GM21529 (cell line): ENCODE measurements around the gene NTSR1.
"Not testable (repeated sequence)": the region's sequence is repeated elsewhere in the genome, so short reads cannot be mapped to it uniquely, and the experiment has no call there.

ENCODE experiments used
- ATAC-seq: cut with Tn5 transposase; IDR thresholded peaks from one replicate; pipeline ENCODE4 v1.9.1; 2021; ENCODE audit not compliant: unreplicated experiment

The NTSR1 gene

DNA sequence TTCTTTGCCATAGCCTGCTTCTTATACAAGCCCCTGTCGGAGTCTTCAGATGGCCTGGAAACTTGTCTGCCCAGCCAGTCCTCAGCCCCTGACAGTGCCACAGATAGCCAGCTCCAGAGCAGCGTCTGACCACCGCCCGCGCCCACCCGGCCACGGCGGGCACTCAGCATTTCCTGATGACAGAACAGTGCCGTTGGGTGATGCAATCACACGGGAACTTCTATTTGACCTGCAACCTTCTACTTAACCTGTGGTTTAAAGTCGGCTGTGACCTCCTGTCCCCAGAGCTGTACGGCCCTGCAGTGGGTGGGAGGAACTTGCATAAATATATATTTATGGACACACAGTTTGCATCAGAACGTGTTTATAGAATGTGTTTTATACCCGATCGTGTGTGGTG is 36.9 kb upstream of the NTSR1 start:
- ATAC-seq: no peak

DNA sequence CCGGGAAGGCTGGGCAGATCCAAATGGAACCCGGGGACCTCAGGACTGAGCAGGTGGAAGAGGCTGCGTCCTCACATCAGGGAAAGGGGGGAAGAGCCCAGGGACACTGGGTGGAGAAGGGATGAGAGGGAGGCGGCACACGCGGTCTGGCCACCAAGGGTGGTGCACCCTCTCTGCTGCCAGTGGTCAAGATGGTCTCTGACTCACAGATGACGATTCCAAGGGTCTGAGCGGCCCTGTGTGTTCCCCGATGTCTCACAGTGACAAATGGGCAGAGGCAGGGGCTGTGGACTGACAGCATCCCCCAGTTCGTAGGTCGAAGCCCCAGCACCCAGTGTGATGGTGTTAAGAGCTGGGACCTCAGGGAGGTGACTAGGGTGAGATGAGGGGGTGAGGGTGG is 34.3 kb upstream of the NTSR1 start:
- ATAC-seq: no peak

DNA sequence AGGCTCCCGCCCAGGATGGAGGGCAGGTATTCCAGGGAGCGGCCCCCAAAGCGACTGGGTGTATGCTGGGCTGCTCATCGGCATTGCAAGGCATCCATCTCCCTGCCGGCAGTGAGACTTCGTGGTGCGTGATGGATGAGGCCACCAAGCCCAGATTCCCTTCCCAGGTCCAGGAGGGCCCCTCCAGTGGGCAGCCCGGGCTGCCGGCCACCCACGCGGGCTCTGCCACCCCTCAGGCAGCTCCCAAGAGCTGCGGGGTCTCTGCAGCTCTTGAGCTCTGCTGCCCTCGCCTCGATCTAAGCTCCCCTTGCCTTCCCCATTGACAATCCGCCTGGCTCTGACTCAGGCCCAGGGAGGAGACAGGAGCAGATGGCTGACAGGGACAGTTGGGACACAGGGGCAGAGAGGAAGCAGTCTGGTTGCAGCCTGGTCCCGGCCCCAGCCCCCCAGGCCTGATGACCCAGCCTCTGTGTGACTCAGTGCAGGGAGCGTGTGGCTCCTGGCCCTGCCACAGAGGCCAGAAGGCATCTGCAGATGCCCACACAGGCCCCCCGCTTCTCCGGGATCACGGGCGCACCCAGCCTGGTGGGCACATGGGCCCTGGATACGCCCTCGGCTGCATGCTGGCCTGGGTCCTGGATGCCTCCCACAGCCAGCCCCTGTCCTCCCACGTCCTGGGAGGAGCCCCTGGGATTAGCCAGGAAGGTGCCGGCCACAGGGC is 33.3 kb upstream of the NTSR1 start:
- ATAC-seq: no peak

DNA sequence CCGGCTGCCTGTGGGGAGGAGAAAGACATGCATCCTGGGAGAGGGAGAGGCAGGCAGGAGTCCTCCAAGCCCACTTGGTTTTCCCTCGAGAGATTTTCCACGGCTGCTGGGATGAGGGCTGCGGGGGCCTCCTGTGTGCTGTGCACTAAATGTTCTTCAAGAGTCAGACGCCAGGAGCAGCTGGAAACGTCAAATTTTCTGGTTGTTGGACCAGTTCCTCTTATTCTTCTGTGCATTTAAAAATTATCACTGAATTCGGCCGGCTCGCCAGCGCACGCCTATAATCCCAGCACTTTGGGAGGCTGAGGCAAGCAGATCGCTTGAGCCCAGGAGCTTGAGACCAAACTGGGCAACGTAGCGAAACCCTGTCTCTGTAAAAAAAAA is 32.8 kb upstream of the NTSR1 start:
- ATAC-seq: no peak

DNA sequence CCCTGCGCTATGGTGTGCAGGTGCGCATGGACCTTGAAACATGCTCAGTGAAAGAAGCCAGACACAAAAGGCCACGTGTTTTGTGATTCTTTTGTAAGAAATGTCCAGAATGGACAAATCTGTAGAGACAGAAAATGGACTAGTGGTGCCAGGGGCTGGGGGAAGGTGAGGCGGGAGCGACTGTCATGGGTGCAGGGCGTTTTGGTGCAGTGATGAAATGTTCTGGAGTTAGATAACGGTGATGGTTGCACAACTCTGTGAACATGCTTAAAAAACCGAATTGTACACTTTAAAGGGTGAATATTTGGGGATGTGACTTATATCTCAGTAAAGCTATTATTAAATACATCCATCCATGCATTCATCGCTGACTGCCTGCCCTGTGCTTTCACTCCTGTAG is 31.7 kb upstream of the NTSR1 start:
- ATAC-seq: no peak

DNA sequence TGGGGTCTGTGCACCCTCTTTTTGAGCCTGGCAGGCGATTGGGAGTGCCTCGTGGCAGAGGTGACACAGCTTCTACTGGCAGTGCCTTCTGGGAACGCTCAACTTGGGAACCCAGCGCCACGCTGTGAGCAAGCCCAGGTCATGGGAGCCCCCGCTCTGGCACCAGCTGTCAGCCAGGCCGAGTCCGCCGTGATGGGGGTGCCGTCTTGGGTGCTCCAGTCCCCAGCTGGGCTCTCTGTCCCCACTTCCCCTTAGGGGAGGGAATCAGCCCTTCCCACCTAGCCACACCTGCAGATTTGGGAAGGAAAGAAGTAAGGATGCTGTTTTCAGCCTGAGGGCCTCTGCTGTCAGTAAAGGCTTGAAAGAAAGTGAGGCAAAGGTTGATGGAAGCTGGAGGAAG is 31.0 kb upstream of the NTSR1 start:
- ATAC-seq: no peak

DNA sequence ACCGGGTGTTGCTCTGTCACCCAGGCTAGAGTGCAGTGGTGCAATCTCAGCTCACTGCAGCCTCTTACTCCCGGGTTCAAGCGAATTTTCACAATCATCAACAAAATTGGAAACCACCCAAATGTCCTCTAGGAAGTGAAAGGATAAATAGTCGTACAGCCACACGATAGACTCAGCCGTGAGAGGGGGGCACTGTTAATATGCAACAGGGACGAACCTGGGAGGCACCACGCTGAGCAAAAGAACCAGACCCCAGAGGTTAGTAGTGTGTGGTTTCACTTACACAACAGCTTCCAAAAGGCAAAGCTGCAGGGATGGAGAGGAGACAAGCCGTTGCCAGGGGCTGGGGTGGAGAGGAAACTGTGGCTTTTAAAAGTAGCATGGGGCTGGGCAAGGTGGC is 30.1 kb upstream of the NTSR1 start:
- ATAC-seq: no peak

DNA sequence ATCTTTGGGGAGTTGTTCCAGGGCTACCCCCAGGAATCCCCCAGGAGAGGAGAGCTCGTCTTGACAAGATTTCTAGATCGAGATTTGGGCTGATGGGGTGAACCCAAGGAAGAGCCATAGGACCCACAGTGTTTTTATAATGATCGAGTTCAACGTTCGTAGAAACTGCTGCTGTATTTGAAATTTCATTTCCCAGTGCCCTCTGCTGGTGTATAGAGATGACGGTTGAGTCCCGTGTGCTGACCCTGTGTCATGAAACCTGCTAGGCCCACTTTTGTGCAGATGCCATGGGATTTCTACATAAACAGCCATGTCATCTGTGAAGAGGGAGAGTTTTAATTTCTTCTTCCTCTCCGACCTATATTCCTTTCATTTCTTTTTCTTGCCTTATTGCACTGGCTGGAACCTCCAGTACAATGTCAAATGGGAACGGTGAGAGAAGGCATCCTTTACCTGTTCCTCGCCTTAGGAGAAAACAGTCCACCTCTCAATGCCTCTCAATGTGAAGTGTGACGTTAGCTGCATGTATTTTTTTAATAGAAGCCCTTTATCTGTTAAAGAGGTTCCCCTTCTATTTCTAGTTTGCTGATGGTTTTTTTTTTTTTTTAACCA is 28.6 kb upstream of the NTSR1 start:
- no peak for ATAC-seq

DNA sequence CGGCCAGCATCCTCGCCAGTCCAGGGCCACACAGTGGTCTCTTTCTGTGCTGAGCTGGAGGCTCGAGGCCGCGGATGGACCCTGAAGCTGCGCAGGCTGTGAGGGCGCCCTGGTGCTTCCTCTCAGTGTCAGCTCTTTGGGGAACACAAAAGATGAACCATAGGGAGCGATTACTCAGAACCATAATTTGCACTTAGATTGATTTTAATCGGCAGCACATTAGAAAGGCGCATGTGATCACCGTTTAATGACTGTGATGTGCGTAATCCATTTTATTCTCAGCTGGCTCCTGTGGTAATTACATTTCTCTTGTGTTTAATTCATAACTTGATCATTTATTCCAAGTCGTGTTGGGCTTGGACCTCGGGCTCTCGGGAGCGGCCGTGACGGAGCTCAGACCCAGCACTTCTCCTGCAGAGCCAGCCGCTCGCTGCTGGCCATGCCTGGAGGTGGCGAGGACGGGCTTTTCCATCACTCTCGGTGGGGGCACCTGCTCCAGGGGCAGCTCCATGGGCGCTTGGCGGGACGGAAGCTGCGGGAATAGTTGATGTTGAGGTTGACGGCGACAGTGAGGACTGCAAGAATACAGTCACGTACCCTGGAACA is 25.6 kb upstream of the NTSR1 start:
- ATAC-seq: no peak

DNA sequence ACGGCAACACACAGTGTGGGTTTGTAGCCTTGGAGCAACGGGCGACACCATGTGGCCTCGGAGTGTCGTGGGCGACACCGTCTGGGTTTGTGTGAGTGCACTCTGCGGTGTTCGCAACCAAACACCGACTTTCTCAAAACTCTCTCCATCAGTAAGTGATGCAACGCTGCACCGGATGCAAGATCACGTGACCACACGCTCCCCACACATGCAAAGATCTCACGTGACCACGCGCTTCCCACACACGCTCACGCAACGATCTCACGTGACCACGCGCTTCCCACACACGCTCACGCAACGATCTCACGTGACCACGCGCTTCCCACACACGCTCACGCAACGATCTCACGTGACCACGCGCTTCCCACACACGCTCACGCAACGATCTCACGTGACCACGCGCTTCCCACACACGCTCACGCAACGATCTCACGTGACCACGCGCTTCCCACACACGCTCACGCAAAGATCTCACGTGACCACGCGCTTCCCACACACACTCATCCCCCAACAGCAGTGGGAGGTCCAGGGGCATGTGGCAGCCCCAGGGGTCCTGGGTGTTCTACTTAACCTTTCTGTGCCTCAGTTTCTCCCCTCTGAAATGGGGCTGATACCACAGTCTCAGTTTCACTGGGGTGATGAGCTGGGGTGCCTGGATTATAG is 24.8 kb upstream of the NTSR1 start:
- not testable (repeated sequence) for ATAC-seq

DNA sequence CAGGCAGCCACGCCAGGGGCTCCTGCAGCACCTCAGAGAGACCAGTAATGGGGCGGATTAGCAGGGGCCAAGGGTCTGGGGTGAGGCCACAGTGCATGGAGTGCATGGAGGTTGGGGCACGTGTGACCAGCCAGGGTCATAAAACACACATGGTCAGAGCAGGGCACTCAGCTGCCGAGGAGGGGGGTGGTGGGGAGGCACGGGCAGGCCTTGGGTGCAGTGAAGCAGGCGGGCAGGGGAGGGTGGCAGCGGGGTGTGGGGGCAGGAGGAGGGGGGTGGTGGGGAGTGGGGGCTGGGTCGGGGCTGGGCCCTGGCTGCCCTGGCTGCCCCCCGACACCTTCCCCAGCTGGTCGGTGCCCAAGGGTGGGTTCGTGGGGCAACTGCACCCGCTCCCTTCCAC is 23.7 kb upstream of the NTSR1 start:
- no peak for ATAC-seq

DNA sequence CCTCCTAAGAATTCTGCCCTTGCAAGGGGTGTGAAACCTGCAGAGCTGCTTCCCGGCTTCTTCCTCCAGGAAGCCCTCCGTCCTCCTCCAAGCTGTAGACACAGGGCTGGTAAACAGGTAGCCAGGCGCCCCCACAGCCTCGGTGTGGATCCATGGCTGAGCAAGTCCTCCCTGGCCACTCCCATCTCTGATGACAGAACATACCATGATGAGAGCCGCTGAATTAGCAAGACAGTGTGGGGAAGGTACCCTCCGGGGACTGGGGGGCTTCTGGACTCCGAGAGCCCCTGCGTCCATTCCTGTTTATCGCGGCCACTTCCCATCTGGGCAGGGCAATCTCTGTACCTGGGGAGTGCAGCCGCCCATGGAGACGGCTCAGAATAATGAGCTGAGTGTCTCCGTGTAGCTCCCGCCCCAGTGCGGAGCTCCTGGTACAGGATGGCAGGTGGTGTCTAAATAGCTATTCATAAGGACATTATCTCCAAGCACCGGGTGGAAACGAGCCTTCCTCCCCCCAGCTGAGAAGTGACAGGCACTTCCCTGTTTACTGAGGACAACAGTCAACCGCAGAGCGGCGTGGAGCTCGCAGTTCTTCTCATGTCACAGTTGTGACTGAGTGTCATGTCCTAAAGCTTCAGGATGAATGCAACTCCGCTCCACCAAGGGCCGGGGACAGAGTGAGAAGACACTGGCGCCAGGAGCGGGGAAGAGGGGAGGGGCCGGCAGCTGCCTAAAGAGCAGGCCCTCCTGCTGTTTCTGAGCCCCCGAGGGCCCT is 22.7 kb upstream of the NTSR1 start:
- ATAC-seq: no peak

DNA sequence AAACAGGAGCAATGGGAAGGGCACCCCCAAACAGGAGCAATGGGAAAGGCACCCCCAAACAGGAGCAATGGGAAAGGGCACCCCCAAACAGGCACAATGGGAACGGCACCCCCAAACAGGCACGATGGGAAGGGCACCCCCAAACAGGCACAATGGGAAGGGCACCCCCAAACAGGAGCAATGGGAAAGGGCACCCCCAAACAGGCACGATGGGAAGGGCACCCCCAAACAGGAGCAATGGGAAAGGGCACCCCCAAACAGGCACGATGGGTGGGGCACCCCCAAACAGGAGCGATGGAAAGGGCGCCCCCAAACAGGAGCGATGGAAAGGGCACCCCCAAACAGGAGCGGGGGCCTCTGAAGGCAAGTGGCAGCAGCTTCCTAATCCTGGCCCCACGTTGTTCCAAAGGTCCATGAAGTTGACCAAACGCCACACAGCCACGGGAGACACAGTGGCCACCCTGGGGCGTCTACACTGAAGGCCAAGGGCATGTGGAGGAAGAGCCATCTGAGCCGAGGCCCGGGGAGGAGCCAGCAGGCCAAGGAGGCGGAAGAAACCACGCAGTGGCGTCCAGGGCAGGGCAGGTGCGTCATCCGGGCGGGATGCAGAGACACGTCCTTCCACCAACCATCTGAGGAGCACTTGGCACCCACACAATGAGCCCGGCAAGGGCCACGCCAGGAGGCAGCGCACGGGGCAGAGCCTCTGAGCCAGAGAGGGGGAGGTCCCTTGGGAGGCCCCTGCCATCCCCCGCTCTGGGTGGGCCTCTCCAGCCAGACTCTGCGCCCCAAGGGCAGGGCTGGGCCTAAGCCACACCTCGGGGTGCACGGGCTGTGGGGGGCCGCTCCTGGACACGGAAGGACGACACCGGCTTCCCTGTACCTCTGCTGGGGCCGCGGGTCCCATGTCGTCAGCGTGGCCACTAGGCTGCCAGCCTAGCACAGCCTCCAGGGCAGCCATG is 21.5 kb upstream of the NTSR1 start:
- no peak for ATAC-seq

DNA sequence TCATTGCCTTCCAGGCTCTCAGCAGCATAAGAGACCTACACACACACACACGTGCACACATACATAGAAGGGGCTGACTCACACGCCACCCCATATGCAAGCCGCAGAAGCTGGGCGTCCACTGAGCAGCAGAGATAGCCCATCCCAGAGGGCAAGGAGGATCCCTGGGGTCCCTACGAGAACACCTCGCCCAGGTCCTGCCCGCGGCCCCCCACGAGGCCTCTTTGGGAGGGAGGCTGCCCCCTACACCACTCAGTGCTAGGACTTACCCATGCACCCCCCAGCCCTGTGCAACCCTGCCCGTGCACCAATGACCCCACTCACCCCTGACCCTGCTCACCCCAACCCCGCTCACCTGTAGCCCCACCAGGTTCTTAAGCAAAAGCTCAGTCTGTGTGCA is 20.6 kb upstream of the NTSR1 start:
- no peak for ATAC-seq

DNA sequence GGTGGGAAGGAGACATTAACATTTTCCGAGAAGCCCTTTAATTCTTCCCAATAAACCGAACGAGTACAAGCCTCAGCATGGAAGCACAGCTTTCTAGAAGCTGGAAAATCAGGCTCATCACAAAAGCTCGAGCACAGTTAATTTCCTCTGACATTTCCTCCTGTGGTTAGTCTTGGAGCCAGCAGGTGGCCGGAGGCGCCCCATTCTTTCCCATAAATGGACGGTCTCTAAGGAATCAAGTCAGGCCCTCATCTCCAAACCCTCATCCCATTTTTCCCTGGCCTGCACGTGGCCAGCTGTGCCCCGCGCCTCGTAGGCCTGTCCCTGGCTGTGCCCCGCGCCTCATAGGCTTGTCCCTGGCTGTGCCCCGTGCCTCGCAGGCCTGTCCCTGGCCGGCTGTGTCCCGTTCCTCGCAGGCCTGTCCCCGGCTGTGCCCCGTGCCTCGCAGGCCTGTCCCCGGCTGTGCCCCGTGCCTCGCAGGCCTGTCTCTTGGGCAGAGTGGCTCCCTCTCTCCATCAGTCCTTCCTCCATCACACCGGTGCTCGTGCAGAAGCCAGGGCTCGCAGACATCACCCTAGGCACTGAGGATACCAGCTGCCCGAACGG is 19.7 kb upstream of the NTSR1 start:
- ATAC-seq: no peak

DNA sequence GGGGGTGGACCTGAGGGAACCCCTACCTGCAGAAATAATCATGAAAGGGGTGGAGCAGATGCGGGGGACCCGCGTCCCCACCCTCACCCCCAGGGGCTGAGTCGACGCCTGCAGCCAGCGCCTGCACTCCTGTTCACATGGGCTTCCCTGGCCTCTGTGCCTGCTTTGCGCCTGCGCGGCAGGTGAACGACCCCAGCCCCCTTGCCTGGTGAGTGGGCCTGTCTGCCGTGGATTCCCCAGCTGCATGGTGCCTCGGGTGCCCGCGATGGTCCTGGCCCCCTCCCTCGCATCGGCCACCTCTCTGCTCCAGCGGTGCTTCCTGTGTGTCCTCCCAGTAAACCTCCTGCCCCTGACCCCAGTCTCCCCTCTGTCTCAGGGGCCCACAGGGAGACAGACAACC is 18.8 kb upstream of the NTSR1 start:
- ATAC-seq: no peak

DNA sequence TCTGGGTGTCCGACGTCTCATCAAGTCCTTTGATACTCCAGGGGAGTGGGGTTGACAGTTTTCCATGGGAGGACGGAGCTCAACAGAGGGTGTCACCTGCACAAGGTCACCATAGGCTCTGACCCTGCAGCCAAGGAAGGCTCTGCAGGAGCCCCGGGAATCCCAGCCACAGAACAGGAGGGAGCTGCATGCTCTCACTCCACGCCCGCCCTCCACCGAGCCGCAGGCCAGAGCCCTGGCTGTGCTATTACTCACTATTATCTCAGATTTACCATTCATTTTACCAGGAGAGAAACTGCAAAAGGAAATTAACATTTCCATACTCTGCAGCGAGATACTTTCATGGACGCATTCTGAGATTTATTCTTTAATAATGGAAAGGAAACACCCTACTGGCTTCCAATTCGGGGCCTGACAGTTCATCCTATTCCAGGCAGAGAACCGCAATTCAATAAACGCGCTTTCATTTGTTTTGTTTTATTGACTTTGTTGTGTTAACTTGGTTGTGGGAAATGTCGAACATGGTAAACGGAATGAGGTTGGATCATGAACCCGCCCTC is 18.3 kb upstream of the NTSR1 start:
- no peak for ATAC-seq

DNA sequence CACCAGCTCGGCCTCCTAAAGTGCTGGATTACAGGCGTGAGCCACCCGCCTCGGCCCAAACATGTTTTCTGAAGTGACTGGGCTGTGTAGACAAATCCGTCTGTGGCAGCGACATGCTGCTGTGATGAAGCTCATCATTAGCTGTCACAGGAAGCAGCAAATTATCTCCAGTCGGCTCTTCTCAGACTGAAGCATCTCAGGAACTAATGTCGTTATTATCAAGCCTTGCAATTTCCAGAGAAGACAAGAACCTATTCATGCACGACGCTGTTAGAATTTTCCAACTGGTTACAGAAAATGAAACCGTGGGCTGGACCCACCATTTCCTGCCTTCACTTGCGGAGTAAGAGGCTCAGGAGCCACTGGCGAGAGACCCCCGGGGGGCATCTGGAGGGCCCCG is 17.1 kb upstream of the NTSR1 start:
- ATAC-seq: no peak

DNA sequence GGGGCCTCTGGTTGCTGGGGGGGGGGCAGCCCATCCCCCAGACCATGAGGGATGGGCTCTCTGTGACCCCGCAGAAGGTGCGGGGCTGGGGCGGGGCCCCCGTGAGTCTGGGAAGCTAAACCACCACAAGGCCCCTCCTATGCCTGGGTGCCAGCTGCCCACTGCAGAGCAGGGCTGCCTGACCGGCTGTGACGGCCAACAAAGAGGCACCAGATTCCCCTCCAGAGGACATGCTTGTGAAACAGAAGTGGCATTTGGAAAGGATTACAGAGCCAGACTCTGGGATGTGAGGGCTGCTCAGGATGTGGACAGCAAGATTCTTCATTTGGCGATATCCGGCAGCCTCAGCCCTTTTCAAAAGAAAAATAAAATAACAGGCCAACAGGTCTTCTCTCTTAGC is 16.5 kb upstream of the NTSR1 start:
- ATAC-seq: no peak
